GM12872 (cell line): ENCODE measurements around the gene ABHD17A.

Source experiments
- TF ChIP-seq, protein P1 (sequence below): IDR thresholded peaks from 3 replicates; pipeline ENCODE4 v1.5.1; 2011; ENCODE audit warnings: low read depth, mild to moderate bottlenecking, low read length, moderate library complexity; ENCODE audit not compliant: insufficient read depth

ABHD17A gene

DNA sequence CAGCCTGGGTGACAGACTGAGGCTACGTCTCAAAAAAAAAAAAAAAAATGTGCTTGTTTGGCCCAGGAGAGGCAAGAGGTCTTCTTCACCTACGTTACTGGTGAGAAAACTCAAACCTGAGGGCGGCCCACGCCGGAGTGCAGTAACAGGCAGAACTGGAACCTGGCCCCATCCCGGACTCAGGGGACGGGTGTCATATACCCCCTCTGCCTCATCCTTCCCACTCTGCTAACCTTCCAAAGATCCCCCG lies 19.5 kb upstream of the ABHD17A start:
- TF ChIP-seq, protein P1, sequence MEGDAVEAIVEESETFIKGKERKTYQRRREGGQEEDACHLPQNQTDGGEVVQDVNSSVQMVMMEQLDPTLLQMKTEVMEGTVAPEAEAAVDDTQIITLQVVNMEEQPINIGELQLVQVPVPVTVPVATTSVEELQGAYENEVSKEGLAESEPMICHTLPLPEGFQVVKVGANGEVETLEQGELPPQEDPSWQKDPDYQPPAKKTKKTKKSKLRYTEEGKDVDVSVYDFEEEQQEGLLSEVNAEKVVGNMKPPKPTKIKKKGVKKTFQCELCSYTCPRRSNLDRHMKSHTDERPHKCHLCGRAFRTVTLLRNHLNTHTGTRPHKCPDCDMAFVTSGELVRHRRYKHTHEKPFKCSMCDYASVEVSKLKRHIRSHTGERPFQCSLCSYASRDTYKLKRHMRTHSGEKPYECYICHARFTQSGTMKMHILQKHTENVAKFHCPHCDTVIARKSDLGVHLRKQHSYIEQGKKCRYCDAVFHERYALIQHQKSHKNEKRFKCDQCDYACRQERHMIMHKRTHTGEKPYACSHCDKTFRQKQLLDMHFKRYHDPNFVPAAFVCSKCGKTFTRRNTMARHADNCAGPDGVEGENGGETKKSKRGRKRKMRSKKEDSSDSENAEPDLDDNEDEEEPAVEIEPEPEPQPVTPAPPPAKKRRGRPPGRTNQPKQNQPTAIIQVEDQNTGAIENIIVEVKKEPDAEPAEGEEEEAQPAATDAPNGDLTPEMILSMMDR = no peak

DNA sequence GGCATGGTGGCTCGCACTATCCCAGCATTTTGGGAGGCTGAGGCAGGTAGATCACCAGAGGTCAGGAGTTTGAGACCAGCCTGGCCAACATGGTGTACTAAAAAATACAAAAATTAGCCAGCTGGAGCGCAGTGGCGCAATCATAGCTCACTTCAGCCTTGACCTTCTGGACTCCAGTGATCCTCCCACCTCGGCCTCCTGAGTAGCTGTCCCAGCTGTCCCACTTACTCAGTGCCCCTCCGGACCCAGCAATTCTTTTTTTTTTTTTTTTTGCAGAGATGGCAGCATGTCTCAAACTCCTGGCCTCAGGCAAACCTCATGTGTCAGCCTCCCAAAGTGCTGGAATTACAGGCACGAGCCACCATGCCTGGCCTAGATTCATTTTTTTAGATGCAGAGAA lies 17.6 kb upstream of the ABHD17A start:
- TF ChIP-seq, protein P1 = no peak

DNA sequence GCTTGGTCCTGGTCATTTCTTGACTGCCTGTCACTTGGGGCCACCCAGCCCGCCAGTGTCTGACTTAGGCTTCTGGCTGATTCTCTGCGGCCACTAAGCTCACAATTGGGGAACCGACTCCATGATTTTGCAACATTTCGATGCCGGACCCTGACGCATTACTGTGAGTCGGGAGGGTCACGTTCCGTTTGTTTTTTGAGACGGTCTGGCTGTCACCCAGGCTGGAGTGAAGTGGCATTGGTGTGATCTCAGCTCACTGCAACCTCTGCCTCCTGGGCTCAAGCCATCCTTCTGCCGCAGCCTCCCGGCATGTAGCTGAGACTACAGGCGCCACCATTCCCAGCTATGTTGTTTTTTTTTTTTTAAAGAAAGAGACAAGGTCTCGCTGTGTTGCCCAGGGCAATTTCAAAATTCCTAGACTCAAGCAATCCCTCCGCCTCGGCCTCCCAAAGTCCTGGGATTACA lies 16.7 kb upstream of the ABHD17A start:
- TF ChIP-seq, protein P1 = no peak

DNA sequence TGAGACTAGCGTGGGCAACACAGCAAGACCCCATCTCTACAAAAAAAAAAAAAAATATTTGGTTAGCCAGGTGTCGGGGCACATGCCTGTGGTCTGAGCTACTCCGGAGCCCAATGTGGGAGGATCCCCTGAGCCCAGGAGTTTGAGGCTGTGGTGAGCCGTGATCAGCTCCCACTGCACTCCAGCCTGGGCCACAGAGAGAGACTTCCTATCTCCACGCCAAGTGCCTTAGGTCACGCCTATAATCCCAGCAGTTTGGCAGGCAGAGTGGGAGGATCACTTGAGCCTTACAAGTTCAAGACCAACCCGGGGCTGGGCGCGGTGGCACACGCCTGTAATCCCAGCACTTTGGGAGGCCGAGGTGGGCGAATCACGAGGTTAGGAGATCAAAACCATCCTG lies 11.2 kb upstream of the ABHD17A start:
- TF ChIP-seq, protein P1 = no peak

DNA sequence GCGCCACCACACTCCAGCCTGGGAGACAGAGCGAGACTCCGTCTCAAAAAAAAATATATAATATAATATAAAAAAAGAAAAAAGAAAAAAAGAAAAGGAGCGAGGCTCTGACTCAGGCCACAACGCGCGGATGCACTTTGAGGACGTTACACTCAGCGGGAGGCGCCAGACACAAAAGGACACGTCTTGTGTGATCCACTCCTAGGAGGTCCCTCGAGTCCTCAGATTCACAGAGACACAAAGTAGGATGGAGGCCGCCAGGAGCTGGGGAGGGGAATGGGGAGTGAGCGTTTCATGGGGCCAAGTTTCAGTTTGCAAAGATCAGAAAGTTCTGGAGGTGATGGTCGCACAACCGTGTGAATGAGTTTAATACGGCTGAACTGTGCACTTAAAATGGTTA lies 8.5 kb upstream of the ABHD17A start:
- TF ChIP-seq, protein P1 = no peak

DNA sequence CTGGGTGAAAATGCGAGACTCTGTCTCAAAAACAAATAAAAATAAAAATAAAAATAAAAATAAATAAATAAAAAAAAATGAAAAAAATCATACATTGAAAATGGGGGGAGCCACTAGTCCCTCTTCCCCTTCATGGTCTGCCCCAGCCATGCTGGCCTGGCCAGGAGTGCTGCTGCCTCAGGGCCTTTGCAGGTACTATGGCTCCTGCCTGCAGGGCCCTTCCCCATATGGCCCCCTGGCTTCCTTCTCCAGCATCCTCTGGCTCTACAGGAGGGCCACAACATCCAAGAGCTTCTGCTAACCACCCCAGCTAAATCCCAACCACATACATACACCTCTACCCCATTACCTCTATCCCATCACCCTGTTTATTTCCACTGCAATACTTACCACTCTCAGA lies 4.6 kb upstream of the ABHD17A start:
- TF ChIP-seq, protein P1 = no peak

DNA sequence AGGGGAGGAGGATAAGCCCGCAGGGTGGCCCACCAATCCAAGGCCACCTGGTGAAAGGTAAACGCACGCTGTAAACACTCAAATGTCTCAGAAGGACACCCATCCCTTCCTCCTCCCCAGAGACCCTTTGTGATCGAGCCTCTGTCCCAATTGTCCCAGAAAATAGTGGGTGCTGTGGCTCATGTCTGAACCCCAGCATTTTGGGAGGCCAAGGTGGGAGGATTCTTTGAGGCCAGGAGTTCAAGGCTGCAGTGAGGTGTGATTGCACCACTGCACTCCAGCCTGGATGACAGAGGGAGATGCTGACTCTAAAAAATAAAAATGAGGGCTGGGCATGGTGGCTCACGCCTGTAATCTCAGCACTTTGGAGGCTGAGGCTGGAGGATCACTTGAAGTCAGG lies 3.1 kb upstream of the ABHD17A start:
- TF ChIP-seq, protein P1 = no peak
